Adipocyte (in vitro differentiated cells): Measurements from ENCODE around the gene LDHAL6B.

Experiments
- DNase-seq: peaks from one replicate; pipeline ENCODE4 v3.0.0-alpha.2; 2015; ENCODE audit warnings: low read depth
- H3K27me3 ChIP-seq: replicated peaks from 2 replicates; pipeline ENCODE4 v1.7.0; 2013; ENCODE audit warnings: mild to moderate bottlenecking, low read length, moderate library complexity; ENCODE audit not compliant: control insufficient read depth, insufficient read depth
- H3K36me3 ChIP-seq: 2 replicates; pipeline ENCODE4 v1.7.0; 2013; ENCODE audit warnings: low read length, mild to moderate bottlenecking, moderate library complexity; ENCODE audit not compliant: control insufficient read depth, insufficient read depth, severe bottlenecking
- H3K4me1 ChIP-seq: 2 replicates; pipeline ENCODE4 v1.7.0; 2013; ENCODE audit warnings: mild to moderate bottlenecking, low read length, moderate library complexity; ENCODE audit not compliant: control insufficient read depth, insufficient read depth
- H3K4me3 ChIP-seq: 2 replicates; pipeline ENCODE4 v1.7.0; 2013; ENCODE audit warnings: mild to moderate bottlenecking, low read length, moderate library complexity
- H3K9ac ChIP-seq: 2 replicates; pipeline ENCODE4 v1.7.0; 2013; ENCODE audit warnings: mild to moderate bottlenecking, low read length, moderate library complexity
- H3K9me3 ChIP-seq: 2 replicates; pipeline ENCODE4 v1.7.0; 2013; ENCODE audit warnings: mild to moderate bottlenecking, low read length, moderate library complexity; ENCODE audit not compliant: control insufficient read depth

The LDHAL6B gene

DNA sequence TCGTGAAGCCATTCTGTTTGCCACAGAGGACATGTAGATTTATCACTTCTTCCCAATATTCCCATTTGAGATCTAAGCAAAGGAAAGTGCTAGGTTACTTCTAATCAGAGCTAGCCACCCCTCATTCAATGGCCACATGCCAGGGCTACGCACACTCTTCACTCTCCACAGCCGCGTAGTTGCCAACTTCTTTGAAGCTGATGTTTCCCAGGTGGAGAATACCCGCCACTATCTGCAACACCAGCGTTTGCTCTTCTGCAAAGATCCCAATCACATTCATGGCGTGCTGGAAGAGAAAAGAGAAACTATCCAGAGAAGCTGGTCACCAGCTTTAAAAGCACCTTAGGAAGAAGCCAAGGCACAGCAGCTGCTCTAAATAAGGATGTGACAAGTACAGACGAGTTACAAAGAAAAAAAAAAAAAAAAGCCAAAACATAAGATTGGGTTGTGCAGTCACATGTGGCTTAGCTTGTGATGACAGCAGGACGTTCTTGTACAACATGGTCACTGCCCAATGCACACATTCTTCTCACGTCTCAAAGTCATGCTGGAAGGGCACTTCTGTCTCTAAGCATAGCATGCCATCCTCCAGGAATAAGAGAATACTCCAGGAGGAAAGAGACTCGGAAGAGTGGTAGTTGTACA lies 16.4 kb downstream of the LDHAL6B start:
- H3K4me3 ChIP-seq = no peak overlapping the region
- no peak for DNase-seq
- H3K36me3 ChIP-seq = peaks cover 84% of the 10 kb centered on the region
- H3K9me3 ChIP-seq = no peaks in the 10 kb centered on the region
- no peaks in the 10 kb centered on the region for H3K27me3 ChIP-seq
- H3K9ac ChIP-seq = no peak overlapping the region
- H3K4me1 ChIP-seq = peaks cover 7% of the 10 kb centered on the region

DNA sequence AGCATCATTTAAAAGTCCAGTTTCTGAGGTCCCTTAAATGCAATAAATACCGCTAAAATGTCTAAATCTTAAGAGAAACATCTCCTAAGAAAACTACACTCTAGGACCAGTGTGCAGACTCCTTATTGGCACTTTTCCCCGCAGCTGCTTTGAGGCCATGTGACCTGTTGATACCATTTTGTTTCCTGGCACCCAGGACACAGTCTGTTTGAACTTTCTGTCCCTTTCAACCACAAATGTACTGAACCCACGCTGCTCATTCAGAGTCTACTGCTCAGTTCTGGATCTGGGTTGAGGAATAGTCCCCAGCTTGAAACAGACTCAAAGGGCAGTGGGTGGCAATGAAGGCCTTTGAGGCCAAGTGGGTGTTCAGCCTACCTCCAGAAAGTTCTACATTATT lies 17.1 kb downstream of the LDHAL6B start:
- Histone ChIP-seq H3K4me3 (no peak overlapping the region), H3K36me3 (peaks cover 83% of the 10 kb centered on the region), H3K9me3 (no peaks in the 10 kb centered on the region), H3K27me3 (no peaks in the 10 kb centered on the region), H3K4me1 (peaks cover 7% of the 10 kb centered on the region), H3K9ac (no peak overlapping the region)
- no peak for DNase-seq

DNA sequence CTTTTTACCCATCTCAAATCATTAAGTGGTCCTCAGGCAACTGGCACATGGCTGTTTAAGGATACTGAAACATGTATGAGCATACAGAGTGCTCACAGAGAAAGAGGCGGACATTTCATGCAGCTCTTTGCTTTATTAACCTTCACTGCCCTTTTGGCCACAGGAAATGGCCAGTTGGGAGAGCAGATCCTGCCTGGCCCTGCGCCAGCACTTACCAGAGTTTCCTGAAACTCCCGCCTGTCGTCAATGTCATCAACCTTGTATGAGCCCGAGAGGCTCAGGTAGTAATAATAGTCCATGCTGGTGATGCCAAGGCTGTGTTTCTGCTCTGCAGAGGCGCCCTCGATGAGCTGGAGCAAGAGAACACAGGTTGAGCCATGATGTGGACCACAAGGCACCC lies 17.8 kb downstream of the LDHAL6B start:
- Histone ChIP-seq H3K9me3 (no peaks in the 10 kb centered on the region), H3K36me3 (peaks cover 82% of the 10 kb centered on the region), H3K9ac (no peak overlapping the region), H3K4me3 (no peak overlapping the region), H3K4me1 (peaks cover 7% of the 10 kb centered on the region), H3K27me3 (no peaks in the 10 kb centered on the region)
- DNase-seq = no peak

- Histone ChIP-seq H3K9ac (no peak overlapping the region), H3K9me3 (no peaks in the 10 kb centered on the region), H3K4me3 (no peak overlapping the region), H3K4me1 (peaks cover 9% of the 10 kb centered on the region), H3K36me3 (peaks cover 75% of the 10 kb centered on the region), H3K27me3 (no peaks in the 10 kb centered on the region)
- no peak for DNase-seq
These were observed 20.4 kb downstream of the LDHAL6B start for GRCh38 chr15:59227021-59227420.

- H3K4me3 ChIP-seq = no peak overlapping the region
- DNase-seq = no peak
- H3K36me3 ChIP-seq = peaks cover 58% of the 10 kb centered on the region
- no peaks in the 10 kb centered on the region for H3K9me3 ChIP-seq
- peaks cover 20% of the 10 kb centered on the region for H3K4me1 ChIP-seq
- no peak overlapping the region for H3K9ac ChIP-seq
- no peaks in the 10 kb centered on the region for H3K27me3 ChIP-seq
These were observed 22.4 kb downstream of the LDHAL6B start for GRCh38 chr15:59229015-59229414.

GRCh38 chr15:59229453-59229852 lies 22.8 kb downstream of the LDHAL6B start:
- Histone ChIP-seq H3K27me3 (no peaks in the 10 kb centered on the region), H3K9me3 (no peaks in the 10 kb centered on the region), H3K9ac (no peak overlapping the region), H3K36me3 (peaks cover 58% of the 10 kb centered on the region), H3K4me3 (no peak overlapping the region), H3K4me1 (peaks cover 20% of the 10 kb centered on the region)
- no peak for DNase-seq

- no peak overlapping the region for H3K4me3 ChIP-seq
- H3K9ac ChIP-seq = no peak overlapping the region
- no peak for DNase-seq
- peaks cover 20% of the 10 kb centered on the region for H3K4me1 ChIP-seq
- no peaks in the 10 kb centered on the region for H3K9me3 ChIP-seq
- no peaks in the 10 kb centered on the region for H3K27me3 ChIP-seq
- H3K36me3 ChIP-seq = peaks cover 52% of the 10 kb centered on the region
These were observed 23.9 kb downstream of the LDHAL6B start for GRCh38 chr15:59230531-59231055.

GRCh38 chr15:59232476-59232875 lies 25.8 kb downstream of the LDHAL6B start:
- H3K4me3 ChIP-seq = no peak overlapping the region
- DNase-seq = peak; percentile 74
- H3K4me1 ChIP-seq = peaks cover 20% of the 10 kb centered on the region
- H3K36me3 ChIP-seq = peaks cover 38% of the 10 kb centered on the region
- H3K27me3 ChIP-seq = no peaks in the 10 kb centered on the region
- no peaks in the 10 kb centered on the region for H3K9me3 ChIP-seq
- peak overlapping the region; percentile 61 for H3K9ac ChIP-seq

- Histone ChIP-seq H3K9me3 (no peaks in the 10 kb centered on the region), H3K4me1 (peaks cover 35% of the 10 kb centered on the region), H3K27me3 (no peaks in the 10 kb centered on the region), H3K9ac (no peak overlapping the region), H3K4me3 (no peak overlapping the region), H3K36me3 (peaks cover 19% of the 10 kb centered on the region)
- no peak for DNase-seq
These were observed 29.8 kb downstream of the LDHAL6B start for GRCh38 chr15:59236394-59236793.

- DNase-seq = no peak
These were observed 30.6 kb downstream of the LDHAL6B start for GRCh38 chr15:59237119-59237855.

DNA sequence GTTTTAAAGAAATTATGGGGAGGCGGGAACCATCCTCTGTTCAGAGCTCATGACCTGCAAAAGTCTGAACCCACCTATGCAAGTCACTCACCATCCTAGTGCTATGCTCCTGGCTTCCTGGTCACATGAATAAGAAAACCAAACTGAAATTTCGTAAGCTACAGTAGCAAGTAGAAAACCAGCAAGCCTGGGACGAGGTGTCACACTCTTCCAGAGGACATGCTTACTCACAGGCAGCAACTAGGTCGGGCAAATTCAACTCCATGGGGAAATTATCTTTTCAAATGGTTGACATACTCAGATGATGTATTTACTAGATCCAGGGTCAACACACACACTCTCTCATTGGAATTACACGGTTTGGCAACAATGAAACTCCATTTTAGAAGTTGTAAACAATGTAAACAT lies 31.3 kb downstream of the LDHAL6B start:
- Histone ChIP-seq H3K4me3 (no peak overlapping the region), H3K27me3 (no peaks in the 10 kb centered on the region), H3K36me3 (peaks cover 26% of the 10 kb centered on the region), H3K9me3 (no peaks in the 10 kb centered on the region), H3K4me1 (peaks cover 19% of the 10 kb centered on the region), H3K9ac (no peak overlapping the region)
- DNase-seq = no peak

More at GRCh38 chr15:59237119-59237855, 30.6 kb downstream of the LDHAL6B start:
- Histone ChIP-seq H3K4me3 (no peak overlapping the region), H3K27me3 (no peaks in the 10 kb centered on the region), H3K9ac (no peak overlapping the region), H3K4me1 (peaks cover 26% of the 10 kb centered on the region), H3K36me3 (peaks cover 20% of the 10 kb centered on the region), H3K9me3 (no peaks in the 10 kb centered on the region)
